ENCODE data around the gene ANGPTL1. TPM values are rescaled to one million over a fixed set of nuclear protein-coding genes. Genes with fewer than 3 reads are reported as not detected.

The ANGPTL1 gene
- total and polyA plus RNA-seq, 2 donors (not counting 1 experiment from before 2014, with no cell fraction given) = not detected

GRCh38 chr1:178910023-178910422 is 39.1 kb upstream of the ANGPTL1 start:
- no CpG with 5 or more reads among the region's 1 CpG for WGBS (ENCODE audit: insufficient coverage)
- Histone ChIP-seq H3K9ac (ENCODE audit: low read length) (no peak overlapping the region), H3K4me3 (ENCODE audit: control extremely low read depth in 1 of 5, extremely low read depth in 1 of 5, insufficient read depth in 1 of 5, low read depth in 2 of 5, low read length in 4 of 5) (no peak overlapping the region), H2AFZ (ENCODE audit: insufficient read depth, low read depth, low read length, poor library complexity, severe bottlenecking) (no peak overlapping the region), H3K4me2 (replicated peaks; ENCODE audit: low read depth, low read length, poor library complexity, severe bottlenecking) (no peak overlapping the region), H3K79me2 (ENCODE audit: control insufficient read depth, insufficient read depth, low read length) (peaks cover 47% of the 10 kb centered on the region), H3K9me3 (ENCODE audit: control extremely low read depth in 1 of 3, control insufficient read depth in 2 of 3, insufficient read depth in 1 of 3, low read length in 2 of 3) (peaks cover 4 to 5% (median 4%) of the 10 kb centered on the region in 3 donors), H3K27ac (ENCODE audit: low read length in 2 of 2) (peak overlapping the region in 1 of 2 donors; percentile 70), H4K20me1 (ENCODE audit: control insufficient read depth, insufficient read depth, low read length, poor library complexity, severe bottlenecking) (peaks cover 39% of the 10 kb centered on the region), H3K4me1 (ENCODE audit: control insufficient read depth in 2 of 2, insufficient read depth in 2 of 2, low read length in 2 of 2) (peaks cover 4 to 9% of the 10 kb centered on the region in 2 donors), H3K27me3 (replicated peaks in 1 of 4; ENCODE audit: control extremely low read depth in 1 of 4, control insufficient read depth in 3 of 4, insufficient read depth in 4 of 4, low read length in 3 of 4) (no peaks in the 10 kb centered on the region), H3K36me3 (replicated peaks in 1 of 2; ENCODE audit: control extremely low read depth in 1 of 2, control insufficient read depth in 1 of 2, extremely low read depth in 1 of 2, insufficient read depth in 2 of 2, low read length in 1 of 2) (peaks cover 35 to 96% of the 10 kb centered on the region in 2 experiments)
- CTCF ChIA-PET = no interaction called here
- DNase-seq (no peak), ATAC-seq (ENCODE audit: low read depth) (no peak)
- Mint-ChIP-seq H3K27me3 (no peaks in the 10 kb centered on the region), H3K9me3 (ENCODE audit: insufficient read depth) (peaks cover 5% of the 10 kb centered on the region), H3K27ac (peak overlapping the region; percentile 95), H3K4me3 (peak overlapping the region; percentile 66), H3K4me1 (peaks cover 59% of the 10 kb centered on the region)
- intact Hi-C loops (cut with micrococcal nuclease) = no loop called here
- POLR2A ChIA-PET = no interaction called here
- TF ChIP-seq EZH2 (IDR thresholded peaks at IDR 0.05; ENCODE audit: borderline replicate concordance, insufficient read depth, low read depth, low read length, poor library complexity, severe bottlenecking) = no peak
- TF ChIP-seq, protein P1, sequence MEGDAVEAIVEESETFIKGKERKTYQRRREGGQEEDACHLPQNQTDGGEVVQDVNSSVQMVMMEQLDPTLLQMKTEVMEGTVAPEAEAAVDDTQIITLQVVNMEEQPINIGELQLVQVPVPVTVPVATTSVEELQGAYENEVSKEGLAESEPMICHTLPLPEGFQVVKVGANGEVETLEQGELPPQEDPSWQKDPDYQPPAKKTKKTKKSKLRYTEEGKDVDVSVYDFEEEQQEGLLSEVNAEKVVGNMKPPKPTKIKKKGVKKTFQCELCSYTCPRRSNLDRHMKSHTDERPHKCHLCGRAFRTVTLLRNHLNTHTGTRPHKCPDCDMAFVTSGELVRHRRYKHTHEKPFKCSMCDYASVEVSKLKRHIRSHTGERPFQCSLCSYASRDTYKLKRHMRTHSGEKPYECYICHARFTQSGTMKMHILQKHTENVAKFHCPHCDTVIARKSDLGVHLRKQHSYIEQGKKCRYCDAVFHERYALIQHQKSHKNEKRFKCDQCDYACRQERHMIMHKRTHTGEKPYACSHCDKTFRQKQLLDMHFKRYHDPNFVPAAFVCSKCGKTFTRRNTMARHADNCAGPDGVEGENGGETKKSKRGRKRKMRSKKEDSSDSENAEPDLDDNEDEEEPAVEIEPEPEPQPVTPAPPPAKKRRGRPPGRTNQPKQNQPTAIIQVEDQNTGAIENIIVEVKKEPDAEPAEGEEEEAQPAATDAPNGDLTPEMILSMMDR (IDR thresholded peaks at IDR 0.05) = no peak

GRCh38 chr1:178908358-178908757 is 37.5 kb upstream of the ANGPTL1 start:
- DNase-seq (no peak), ATAC-seq (ENCODE audit: low read depth) (no peak)
- ChIA-PET CTCF (interaction anchor here (1.4 kb wide), 1 partner anchor 374 kb away, joined by 3 read pairs; no protein-coding TSS in a partner anchor), POLR2A (no interaction called here)
- H3K36me3 ChIP-seq (replicated peaks in 1 of 2; ENCODE audit: control extremely low read depth in 1 of 2, control insufficient read depth in 1 of 2, extremely low read depth in 1 of 2, insufficient read depth in 2 of 2, low read length in 1 of 2) = peaks cover 36 to 90% of the 10 kb centered on the region in 2 experiments
- intact Hi-C loops (cut with micrococcal nuclease) = no loop called here
- H3K4me2 ChIP-seq (replicated peaks; ENCODE audit: low read depth, low read length, poor library complexity, severe bottlenecking) = no peak overlapping the region
- peaks cover 25% of the 10 kb centered on the region for H4K20me1 ChIP-seq (ENCODE audit: control insufficient read depth, insufficient read depth, low read length, poor library complexity, severe bottlenecking)
- no peaks in the 10 kb centered on the region for H3K27me3 ChIP-seq (replicated peaks in 1 of 4; ENCODE audit: control extremely low read depth in 1 of 4, control insufficient read depth in 3 of 4, insufficient read depth in 4 of 4, low read length in 3 of 4)
- peaks cover 4 to 5% (median 4%) of the 10 kb centered on the region in 3 donors for H3K9me3 ChIP-seq (ENCODE audit: control extremely low read depth in 1 of 3, control insufficient read depth in 2 of 3, insufficient read depth in 1 of 3, low read length in 2 of 3)
- H3K4me1 ChIP-seq (ENCODE audit: control insufficient read depth in 2 of 2, insufficient read depth in 2 of 2, low read length in 2 of 2) = peaks cover 0 to 4% of the 10 kb centered on the region in 2 donors
- no peaks in the 10 kb centered on the region for H3K27me3 Mint-ChIP-seq
- no peak for TF ChIP-seq EZH2 (IDR thresholded peaks at IDR 0.05; ENCODE audit: borderline replicate concordance, insufficient read depth, low read depth, low read length, poor library complexity, severe bottlenecking)
- TF ChIP-seq, protein P1 (IDR thresholded peaks at IDR 0.05) = no peak
- no peak overlapping the region for H3K4me3 Mint-ChIP-seq
- H3K27ac ChIP-seq (ENCODE audit: low read length in 2 of 2) = no peak overlapping the region
- peaks cover 53% of the 10 kb centered on the region for H3K4me1 Mint-ChIP-seq
- no peak overlapping the region for H3K4me3 ChIP-seq (ENCODE audit: control extremely low read depth in 1 of 5, extremely low read depth in 1 of 5, insufficient read depth in 1 of 5, low read depth in 2 of 5, low read length in 4 of 5)
- H3K9me3 Mint-ChIP-seq (ENCODE audit: insufficient read depth) = peaks cover 5% of the 10 kb centered on the region
- H3K9ac ChIP-seq (ENCODE audit: low read length) = no peak overlapping the region
- H2AFZ ChIP-seq (ENCODE audit: insufficient read depth, low read depth, low read length, poor library complexity, severe bottlenecking) = no peak overlapping the region
- peak overlapping the region; percentile 55 for H3K27ac Mint-ChIP-seq
- no CpG with 5 or more reads among the region's 1 CpG for WGBS (ENCODE audit: insufficient coverage)
- H3K79me2 ChIP-seq (ENCODE audit: control insufficient read depth, insufficient read depth, low read length) = peaks cover 50% of the 10 kb centered on the region

Data from B cell (primary cell).